Measurements from ENCODE around the gene CDKN2C. TPM values are rescaled to one million over a fixed set of nuclear protein-coding genes. Genes with fewer than 3 reads are reported as not detected.

Gene CDKN2C
- total and polyA plus RNA-seq, 2 experiments from 2014 or later, result not detected

GRCh38 chr1:50979937-50980336 is 9.9 kb downstream of the CDKN2C start (continued):
- TF ChIP-seq CTCF (conservative IDR thresholded peaks at IDR 0.05; ENCODE audit: low read depth in 2 of 2) (no peak), EZH2phosphoT487 (IDR thresholded peaks at IDR 0.05; ENCODE audit: unreplicated experiment) (no peak)

GRCh38 chr1:50980505-50980904 is 10.5 kb downstream of the CDKN2C start:
- no peak overlapping the region for H3K4me3 Mint-ChIP-seq
- Histone ChIP-seq H3K27me3 (ENCODE audit: insufficient read depth) (peaks cover 94% of the 10 kb centered on the region), H3K27ac (ENCODE audit: low read depth) (no peak overlapping the region), H3K4me2 (no peak overlapping the region), H3K36me3 (ENCODE audit: insufficient read depth) (no peaks in the 10 kb centered on the region), H4K20me1 (replicated peaks; ENCODE audit: insufficient read depth) (peaks cover 6% of the 10 kb centered on the region; the same call in 1 of the 2 replicates), H3K4me3 (no peak overlapping the region), H3K9me2 (ENCODE audit: insufficient read depth) (no peaks in the 10 kb centered on the region), H3K79me2 (replicated peaks; ENCODE audit: insufficient read depth) (no peaks in the 10 kb centered on the region), H3F3A (replicated peaks; ENCODE audit: low read depth) (0 out of 2 replicates have a peak, but pooled peaks cover 6% of the 10 kb centered on the region), H2AFZ (no peak overlapping the region), H3K4me1 (ENCODE audit: insufficient read depth) (peaks cover 21% of the 10 kb centered on the region)
- no peaks in the 10 kb centered on the region; the same call in 2 of the 3 replicates for H3K9me3 Mint-ChIP-seq
- ATAC-seq (no peak), DNase-seq (ENCODE audit: low spot score) (no peak)
- TF ChIP-seq EZH2 (IDR thresholded peaks at IDR 0.05; ENCODE audit: low read depth, unreplicated experiment) (peak; percentile 32), CREB1 (CRISPR knock-in tag; IDR thresholded peaks at IDR 0.05; ENCODE audit: low read depth) (no peak), EZH2phosphoT487 (IDR thresholded peaks at IDR 0.05; ENCODE audit: unreplicated experiment) (no peak), NANOG (IDR thresholded peaks at IDR 0.05; ENCODE audit: borderline replicate concordance) (no peak), REST (IDR thresholded peaks at IDR 0.05; ENCODE audit: unreplicated experiment) (no peak), ZNF331 (CRISPR knock-in tag; IDR thresholded peaks at IDR 0.05; ENCODE audit: low read depth) (no peak), ETS1 (IDR thresholded peaks at IDR 0.05) (no peak)
- peaks cover 62% of the 10 kb centered on the region for H3K27me3 Mint-ChIP-seq (ENCODE audit: insufficient read depth, low read depth, poor library complexity)
- H3K4me1 Mint-ChIP-seq, result peaks cover 19% of the 10 kb centered on the region
- H3K27ac Mint-ChIP-seq, result no peak overlapping the region
- H3K36me3 Mint-ChIP-seq (ENCODE audit: low read depth), result no peaks in the 10 kb centered on the region
